D721Med (cell line): Measurements from ENCODE around the gene FAHD1.
"Not testable (repeated sequence)": the region's sequence is repeated elsewhere in the genome, so short reads cannot be mapped to it uniquely, and the experiment has no call there.

Experiments used
- DNase-seq: peaks from one replicate; pipeline ENCODE4 v3.0.0; 2011; ENCODE audit warnings: low spot score; ENCODE audit not compliant: insufficient read length
- FAIRE-seq: peaks from 2 replicates; lab custom pipeline; 2011; peaks lifted over from hg19 to GRCh38; lab: Jason Lieb, UNC
- TF ChIP-seq, protein P1 (sequence below): IDR thresholded peaks from 2 replicates; pipeline ENCODE4 v1.5.1; 2012; ENCODE audit warnings: mild to moderate bottlenecking, control low read depth; ENCODE audit not compliant: insufficient read depth; ENCODE audit errors: missing control alignments

Gene FAHD1

DNA sequence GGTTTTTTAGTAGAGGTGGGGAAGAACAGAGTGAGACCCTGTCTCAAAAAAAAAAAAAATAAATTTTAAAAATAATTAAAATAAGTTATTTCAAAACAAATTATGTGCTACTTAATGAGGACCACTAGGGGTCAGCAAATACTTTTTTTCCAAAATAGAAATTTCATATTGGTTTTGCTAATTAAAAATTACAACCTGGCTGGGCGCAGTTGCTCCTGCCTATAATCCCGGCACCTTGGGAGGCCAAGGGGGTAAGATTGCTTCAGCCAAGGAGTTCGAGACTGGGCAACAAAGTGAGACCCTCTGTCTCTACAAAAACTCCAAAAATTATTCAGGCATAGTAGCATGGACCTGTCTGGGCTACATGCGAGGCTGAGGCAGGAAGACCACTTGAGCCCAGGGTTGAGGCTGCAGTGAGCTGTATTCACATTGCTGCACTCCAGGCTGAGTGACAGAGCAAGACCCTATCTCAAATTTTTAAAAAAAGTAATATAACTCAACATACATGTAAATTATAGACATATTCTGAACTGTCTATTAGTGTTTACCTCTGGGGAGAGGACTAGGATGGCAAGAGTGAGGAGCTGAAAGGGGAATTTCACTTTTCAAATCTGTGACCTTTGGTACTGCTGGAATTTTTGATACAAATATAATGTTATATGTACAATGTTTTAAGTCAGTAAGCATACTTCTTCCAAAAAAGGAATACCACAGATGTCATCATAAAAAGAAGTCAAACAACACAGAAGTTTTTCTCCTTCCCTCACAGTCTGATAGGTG is 36.9 kb downstream of the FAHD1 start:
- DNase-seq (no peak), FAIRE-seq (no peak)
- TF ChIP-seq, protein P1, sequence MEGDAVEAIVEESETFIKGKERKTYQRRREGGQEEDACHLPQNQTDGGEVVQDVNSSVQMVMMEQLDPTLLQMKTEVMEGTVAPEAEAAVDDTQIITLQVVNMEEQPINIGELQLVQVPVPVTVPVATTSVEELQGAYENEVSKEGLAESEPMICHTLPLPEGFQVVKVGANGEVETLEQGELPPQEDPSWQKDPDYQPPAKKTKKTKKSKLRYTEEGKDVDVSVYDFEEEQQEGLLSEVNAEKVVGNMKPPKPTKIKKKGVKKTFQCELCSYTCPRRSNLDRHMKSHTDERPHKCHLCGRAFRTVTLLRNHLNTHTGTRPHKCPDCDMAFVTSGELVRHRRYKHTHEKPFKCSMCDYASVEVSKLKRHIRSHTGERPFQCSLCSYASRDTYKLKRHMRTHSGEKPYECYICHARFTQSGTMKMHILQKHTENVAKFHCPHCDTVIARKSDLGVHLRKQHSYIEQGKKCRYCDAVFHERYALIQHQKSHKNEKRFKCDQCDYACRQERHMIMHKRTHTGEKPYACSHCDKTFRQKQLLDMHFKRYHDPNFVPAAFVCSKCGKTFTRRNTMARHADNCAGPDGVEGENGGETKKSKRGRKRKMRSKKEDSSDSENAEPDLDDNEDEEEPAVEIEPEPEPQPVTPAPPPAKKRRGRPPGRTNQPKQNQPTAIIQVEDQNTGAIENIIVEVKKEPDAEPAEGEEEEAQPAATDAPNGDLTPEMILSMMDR = peak; percentile 47

DNA sequence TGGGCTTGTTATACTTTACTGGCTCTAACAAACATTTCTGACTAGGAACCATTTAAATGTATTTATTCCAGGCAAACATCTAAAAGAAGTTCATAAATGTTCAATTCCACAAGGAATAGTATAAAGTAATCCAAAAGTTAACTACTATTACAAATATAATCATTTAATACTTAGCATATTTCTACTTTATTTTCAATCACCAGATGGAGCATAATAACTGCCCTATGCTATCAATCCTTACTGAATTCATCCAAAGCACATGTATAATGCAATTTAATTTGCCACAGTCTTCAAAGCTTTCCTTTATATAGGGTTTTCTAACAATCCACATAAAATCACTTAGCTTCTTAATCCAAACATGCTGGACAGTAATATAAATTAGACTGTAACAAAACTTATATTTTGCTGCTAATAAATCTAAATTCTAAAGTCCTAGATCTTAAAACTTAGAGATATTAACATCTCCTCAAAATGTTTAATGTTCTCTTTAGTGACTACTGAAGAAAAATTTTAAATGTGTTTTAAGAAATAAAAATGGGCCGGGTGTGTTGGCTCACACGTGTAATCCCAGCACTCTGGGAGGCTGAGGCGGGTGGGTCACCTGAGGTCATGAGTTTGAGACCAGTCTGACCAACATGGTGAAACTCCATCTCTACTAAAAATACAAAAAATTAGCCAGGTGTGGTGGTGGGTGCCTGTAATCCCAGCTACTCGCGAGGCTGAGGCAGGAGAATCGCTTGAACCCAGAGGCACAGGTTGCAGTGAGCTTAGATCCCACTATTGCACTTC is 39.1 kb downstream of the FAHD1 start:
- TF ChIP-seq, protein P1 = no peak
- DNase-seq (no peak), FAIRE-seq (no peak)

DNA sequence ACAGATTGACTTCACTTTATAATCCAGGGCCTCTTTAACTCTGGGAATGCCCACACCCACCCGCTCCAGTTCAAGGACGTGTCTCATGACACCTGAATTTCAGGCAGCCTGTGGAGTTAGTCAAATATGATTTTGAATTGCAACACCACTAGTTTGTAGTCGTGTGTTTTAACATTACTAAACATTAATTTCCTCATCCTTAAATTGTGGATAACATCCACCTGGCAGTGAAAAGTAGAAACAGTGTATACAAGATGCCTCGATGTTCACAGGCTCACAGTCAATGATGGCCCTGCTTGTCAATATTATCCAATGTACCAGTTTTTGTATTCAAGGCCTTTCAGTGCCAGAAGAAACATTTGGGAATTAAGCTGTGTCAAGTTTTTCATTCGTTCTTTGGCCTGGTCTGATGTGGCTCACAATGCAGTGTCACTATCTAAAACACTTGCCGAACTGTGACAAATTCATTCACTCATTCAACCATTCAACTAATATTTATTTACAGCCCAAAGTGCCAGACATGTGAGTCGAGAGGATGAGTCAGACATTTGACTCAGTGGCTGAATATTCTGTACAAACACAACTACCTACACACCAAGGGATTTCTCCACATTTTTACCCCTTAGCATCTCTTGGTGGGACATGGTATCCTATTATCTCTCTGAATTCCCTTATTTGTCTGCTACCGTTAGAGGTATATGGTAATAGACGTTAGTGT is 43.5 kb downstream of the FAHD1 start:
- DNase-seq (no peak), FAIRE-seq (no peak)

DNA sequence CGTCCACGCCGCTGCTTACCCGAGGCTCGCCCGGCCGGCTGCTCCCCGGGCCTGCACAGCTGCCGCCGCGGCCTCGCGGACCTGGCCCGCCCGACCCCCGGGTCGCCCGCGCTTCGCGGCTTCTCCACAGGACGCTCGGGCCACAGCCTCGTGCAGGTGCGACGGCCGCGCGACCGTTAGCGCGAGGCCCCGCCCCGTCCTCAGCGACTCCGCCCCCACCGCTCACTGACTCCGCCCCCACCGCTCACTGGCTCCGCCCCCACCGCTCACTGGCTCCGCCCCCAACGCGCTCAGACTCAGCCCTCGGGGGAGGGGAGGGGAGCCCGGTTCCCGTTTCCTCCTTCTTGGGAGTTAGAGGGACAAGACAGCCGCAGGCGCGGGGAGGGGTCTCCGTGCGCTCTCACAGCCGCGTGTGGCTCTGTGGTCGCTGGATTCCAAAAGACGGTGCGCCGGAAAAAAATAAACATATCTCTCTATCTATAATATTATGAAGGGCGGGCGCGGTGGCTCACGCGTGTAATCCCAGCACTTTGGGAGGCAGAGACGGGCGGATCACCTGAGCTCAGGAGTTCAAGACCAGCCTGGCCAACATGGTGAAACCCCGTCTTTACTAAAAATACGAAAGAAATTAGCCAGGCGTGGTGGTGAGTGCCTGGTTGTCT is 45.1 kb downstream of the FAHD1 start, which contains the start of gene MEIOB:
TSS of gene MEIOB (minus strand) at position 191 of the 662 bp plus-strand sequence. CDS start 3,989 bp downstream, outside the sequence.
- TF ChIP-seq, protein P1 = no peak
- DNase-seq (no peak), FAIRE-seq (no peak)

More for the DNA sequence above, 43.5 kb downstream of the FAHD1 start:
- TF ChIP-seq, protein P1 = no peak

DNA sequence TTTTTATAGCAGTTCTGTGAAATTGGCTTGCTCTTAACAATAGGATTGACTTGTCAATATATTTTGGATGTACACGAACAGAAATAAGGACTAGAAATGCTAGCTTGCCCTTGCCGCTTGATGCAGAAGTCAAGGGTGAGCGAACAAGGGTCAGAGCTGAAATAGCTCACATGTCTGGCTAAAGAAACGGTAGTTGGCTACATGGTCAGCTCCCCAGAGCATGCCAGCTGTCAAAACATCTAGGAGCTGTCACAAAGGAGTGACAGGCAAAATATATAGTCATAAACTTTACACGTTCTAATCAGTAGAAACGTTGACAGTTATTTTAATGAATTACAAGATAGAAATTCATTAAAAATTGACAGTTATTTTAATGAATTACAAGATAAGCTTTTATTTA is 47.8 kb downstream of the FAHD1 start:
- TF ChIP-seq, protein P1 = no peak
- FAIRE-seq (no peak), DNase-seq (no peak)

DNA sequence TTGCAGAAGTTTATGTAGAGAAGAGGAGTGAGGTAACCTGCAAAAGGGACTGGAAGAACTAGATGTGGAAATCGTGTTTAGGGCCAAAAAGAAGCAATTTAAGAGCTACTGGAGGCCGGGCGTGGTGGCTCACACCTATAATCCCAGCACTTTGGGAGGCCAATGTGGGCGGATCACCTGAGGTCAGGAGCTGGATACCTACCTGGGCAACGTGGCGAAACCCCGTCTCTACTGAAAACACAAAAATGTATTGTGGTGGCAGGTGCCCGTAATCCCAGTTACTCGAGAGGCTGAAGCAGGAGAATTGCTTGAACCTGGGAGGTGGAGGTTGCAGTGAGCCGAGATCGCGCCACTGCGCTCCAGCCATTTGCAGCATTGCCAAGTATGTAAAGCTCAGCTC is 49.1 kb downstream of the FAHD1 start:
- FAIRE-seq = not testable (repeated sequence)

DNA sequence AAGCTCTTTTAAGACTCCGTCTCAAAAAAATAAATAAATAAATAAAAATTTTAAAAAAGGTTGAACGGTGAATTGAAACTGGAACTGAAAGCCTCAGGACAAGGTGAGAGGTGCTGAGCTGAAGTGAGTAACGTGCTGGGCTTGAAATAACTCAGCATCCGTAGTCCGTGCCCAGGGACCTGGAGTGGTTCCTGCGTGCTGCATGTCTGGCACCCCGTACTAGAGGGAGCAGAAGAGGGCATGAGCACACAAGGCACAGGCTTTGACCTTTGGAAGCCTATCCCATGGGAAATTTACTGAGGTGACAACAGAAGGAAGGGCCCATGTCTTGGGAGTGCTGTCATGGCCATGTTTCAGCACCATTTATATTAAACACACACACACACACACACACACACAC is 49.5 kb downstream of the FAHD1 start:
- FAIRE-seq (no peak), DNase-seq (no peak)
- TF ChIP-seq, protein P1 = no peak

More for the DNA sequence above, 49.1 kb downstream of the FAHD1 start:
- DNase-seq = not testable (repeated sequence)
